ENCODE measurements around the gene PLB1.

The PLB1 gene

GRCh38 chr2:28451793-28452533 is 43.9 kb upstream of the PLB1 start:
- Histone ChIP-seq H3K79me2 (no peaks in the 10 kb centered on the region), H3K27me3 (ENCODE audit: control insufficient read depth, insufficient read depth, low read length) (no peaks in the 10 kb centered on the region), H3K9me3 (ENCODE audit: control insufficient read depth, low read length) (no peaks in the 10 kb centered on the region), H3K9ac (no peak overlapping the region), H3K4me1 (no peaks in the 10 kb centered on the region), H3K4me2 (ENCODE audit: low read length) (no peak overlapping the region), H3K27ac (no peak overlapping the region), H2AFZ (no peak overlapping the region), H3K4me3 (ENCODE audit: low read depth, low read length) (no peak overlapping the region), H3K36me3 (ENCODE audit: control insufficient read depth, insufficient read depth, low read length) (no peaks in the 10 kb centered on the region)
- TF ChIP-seq CTCF (IDR thresholded peaks at IDR 0.05): no peak

- no peaks in the 10 kb centered on the region for H3K36me3 ChIP-seq (ENCODE audit: control insufficient read depth, insufficient read depth, low read length)
- no peak overlapping the region for H3K9ac ChIP-seq
- no peaks in the 10 kb centered on the region for H3K9me3 ChIP-seq (ENCODE audit: control insufficient read depth, low read length)
- no peaks in the 10 kb centered on the region for H3K79me2 ChIP-seq
- H3K4me3 ChIP-seq (ENCODE audit: low read depth, low read length): no peak overlapping the region
- no peaks in the 10 kb centered on the region for H3K27me3 ChIP-seq (ENCODE audit: control insufficient read depth, insufficient read depth, low read length)
- H3K27ac ChIP-seq: no peak overlapping the region
- TF ChIP-seq CTCF (IDR thresholded peaks at IDR 0.05): peak; percentile 61
- H3K4me1 ChIP-seq: no peaks in the 10 kb centered on the region
- H3K4me2 ChIP-seq (ENCODE audit: low read length): no peak overlapping the region
- H2AFZ ChIP-seq: no peak overlapping the region
Observed at GRCh38 chr2:28452534-28453081, 43.3 kb upstream of the PLB1 start.

- Histone ChIP-seq H3K4me3 (ENCODE audit: low read depth, low read length) (no peak overlapping the region), H3K4me2 (ENCODE audit: low read length) (no peak overlapping the region), H3K4me1 (no peaks in the 10 kb centered on the region), H3K27me3 (ENCODE audit: control insufficient read depth, insufficient read depth, low read length) (no peaks in the 10 kb centered on the region), H3K9ac (no peak overlapping the region), H2AFZ (no peak overlapping the region), H3K27ac (no peak overlapping the region), H3K79me2 (no peaks in the 10 kb centered on the region), H3K36me3 (ENCODE audit: control insufficient read depth, insufficient read depth, low read length) (no peaks in the 10 kb centered on the region), H3K9me3 (ENCODE audit: control insufficient read depth, low read length) (no peaks in the 10 kb centered on the region)
- no peak for TF ChIP-seq CTCF (IDR thresholded peaks at IDR 0.05)
Observed at GRCh38 chr2:28453396-28453795, 42.5 kb upstream of the PLB1 start.

GRCh38 chr2:28454016-28454930 is 41.6 kb upstream of the PLB1 start:
- Histone ChIP-seq H3K27me3 (ENCODE audit: control insufficient read depth, insufficient read depth, low read length) (no peaks in the 10 kb centered on the region), H2AFZ (no peak overlapping the region), H3K27ac (no peak overlapping the region), H3K4me2 (ENCODE audit: low read length) (no peak overlapping the region), H3K36me3 (ENCODE audit: control insufficient read depth, insufficient read depth, low read length) (no peaks in the 10 kb centered on the region), H3K4me3 (ENCODE audit: low read depth, low read length) (no peak overlapping the region), H3K79me2 (no peaks in the 10 kb centered on the region), H3K4me1 (no peaks in the 10 kb centered on the region), H3K9me3 (ENCODE audit: control insufficient read depth, low read length) (no peaks in the 10 kb centered on the region), H3K9ac (no peak overlapping the region)
- TF ChIP-seq CTCF (IDR thresholded peaks at IDR 0.05): no peak

Data from parathyroid adenoma (tissue), 2 donors.